SH-SY5Y (cell line): ENCODE measurements around the gene APBA1.

Experiments
- GATA2 ChIP-seq: IDR thresholded peaks from 2 replicates; pipeline ENCODE4 v1.6.1; 2011; ENCODE audit warnings: mild to moderate bottlenecking, low read depth, low read length
- GATA3 ChIP-seq: IDR thresholded peaks from 2 replicates; pipeline ENCODE4 v1.6.1; 2011; ENCODE audit warnings: low read depth, mild to moderate bottlenecking, low read length, moderate library complexity

APBA1 gene

DNA sequence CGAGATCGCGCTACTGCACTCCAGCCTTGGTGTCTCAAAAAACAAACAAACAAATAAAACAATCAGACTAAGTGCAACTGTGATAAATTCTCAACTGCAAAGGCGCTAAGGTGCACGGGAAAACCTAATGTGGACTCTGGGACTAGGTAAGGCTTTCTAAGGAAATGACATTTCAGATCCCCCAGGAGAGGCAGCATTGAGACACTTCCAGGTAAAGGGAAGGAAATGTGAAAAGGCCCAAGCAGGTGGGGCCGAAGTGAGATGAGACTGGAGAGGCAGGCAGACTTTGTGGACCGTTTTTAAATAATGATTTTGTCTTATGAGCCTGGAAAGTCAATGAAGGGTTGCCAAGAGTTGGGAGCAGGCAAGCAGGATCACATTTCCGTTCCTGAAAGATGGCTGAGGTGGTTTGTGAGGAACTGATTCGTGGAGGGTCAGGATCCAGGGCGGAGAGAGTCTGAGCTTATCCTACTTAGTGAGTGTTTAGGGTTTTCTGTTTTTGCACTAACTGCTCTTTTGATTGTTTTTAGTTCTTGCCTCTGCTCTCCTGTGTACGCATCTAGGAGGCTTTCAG is 2.0 kb upstream of the APBA1 start:
- TF ChIP-seq GATA2 (no peak), GATA3 (no peak)

DNA sequence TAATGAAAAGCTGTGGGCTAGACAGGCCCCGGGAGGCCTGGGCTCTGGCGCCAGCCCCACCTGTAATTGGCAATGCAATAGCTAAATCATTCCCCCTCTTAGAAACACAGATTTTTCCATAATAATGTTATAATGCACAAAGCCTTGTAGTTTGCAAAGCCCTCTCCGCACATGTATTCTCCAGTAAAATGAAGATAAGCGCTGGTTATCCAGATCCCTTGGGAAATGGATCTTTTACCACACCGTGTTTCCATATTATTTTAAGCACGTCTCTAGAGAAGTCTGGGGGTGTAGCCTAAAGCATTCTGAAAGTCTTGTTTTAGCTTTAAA is 1.1 kb upstream of the APBA1 start:
- TF ChIP-seq GATA3, result no peak
- TF ChIP-seq GATA2, result no peak

DNA sequence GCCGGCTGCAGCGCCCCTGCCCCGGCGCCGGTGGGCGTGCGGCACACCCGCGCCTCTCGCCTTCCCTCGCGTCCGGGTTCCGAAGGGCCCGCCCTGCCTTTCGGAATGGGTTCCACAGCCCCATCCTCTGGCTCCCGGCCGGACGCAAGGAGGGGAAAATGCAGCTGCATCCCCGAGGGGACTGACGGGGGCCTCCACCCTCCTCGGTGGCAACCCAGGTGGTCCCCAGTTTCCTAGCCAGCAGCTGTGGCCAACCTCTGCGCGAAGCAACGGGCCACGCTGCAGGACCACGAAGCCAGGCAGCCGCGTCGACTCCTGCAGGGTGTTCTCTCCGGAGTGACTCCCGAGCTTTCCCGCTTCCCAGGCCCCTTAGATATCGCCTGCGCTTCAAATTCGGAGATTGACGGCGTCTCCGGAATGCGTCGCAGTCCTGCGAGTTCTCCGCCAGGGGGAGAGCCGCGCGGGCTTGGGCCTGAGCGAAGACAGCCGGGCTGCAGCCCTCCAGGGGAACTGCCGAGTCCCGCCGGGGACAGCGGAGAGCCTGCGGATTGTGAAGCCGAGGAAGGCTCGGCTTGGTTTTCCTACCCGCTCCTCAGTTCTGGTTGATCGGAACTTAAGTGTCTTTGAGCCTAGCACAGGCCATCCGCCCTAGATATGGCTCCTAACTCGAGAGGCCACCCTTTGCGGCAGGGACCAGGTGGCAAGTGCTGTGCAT is 582 bp upstream of the APBA1 start:
- TF ChIP-seq GATA2 (no peak), GATA3 (no peak)

DNA sequence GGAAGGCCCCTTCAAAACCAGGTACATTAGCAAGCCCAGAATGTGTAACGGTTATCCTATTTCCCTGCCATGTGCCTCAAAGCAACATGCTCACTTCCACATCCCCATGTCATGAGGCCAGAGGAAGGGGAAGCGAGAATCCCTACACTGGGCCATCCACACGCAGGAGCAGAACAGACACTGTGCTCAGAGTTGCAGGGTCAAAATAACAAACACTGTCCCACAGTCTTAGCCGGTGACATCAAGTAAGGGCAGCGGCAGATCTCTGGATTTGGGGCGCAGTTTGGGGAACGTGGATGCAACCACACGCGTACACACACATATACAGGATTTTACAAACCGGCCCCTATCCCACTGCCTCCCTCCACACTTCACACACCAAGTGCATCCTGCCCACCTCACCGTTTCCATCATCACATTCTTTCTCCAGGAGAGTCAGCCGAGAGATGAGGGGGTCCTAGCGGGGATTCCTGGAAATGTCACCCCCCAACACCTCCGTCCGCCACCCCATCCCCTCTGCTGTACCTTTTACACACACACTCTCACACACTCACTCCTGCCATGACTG is 776 bp downstream of the APBA1 start:
- TF ChIP-seq GATA2, result no peak
- no peak for TF ChIP-seq GATA3

DNA sequence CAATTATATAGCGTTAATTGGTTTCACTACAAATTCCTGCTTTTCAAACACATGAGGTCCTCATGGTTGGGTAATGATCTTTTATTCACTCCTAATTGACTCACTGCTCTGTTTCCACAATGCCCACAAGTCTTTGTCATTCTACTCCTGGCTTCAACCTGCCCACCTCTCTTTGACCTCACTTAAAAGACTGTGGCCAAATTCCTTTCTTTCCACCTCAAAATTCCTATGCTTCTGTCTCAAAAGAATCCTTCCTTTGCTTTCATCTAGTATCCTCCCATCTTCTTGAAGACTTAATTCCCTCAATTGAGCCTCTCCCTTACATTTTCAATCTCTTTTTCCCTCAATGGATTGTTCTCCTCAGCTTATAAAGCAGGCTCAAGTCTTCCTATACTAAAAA is 4.9 kb downstream of the APBA1 start:
- TF ChIP-seq GATA3 (no peak), GATA2 (no peak)

DNA sequence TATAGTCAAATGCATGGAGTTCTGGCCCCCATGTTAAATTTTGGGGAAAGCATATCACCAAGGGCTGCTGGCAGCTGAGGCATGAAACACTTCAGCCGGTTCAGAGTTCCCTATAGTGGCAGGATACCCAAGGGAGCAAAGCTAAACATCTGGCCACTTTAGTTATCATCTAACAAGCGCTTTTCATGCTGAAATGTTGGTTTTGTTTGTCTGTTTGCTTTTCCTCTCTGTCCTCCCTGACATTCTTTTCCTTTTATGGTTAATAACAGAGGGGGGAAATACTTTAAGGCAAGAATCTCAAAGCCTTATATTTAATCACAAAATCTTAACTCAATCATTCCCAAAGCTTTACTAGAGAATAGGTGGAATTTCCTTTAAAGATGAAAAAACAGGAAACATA is 11.9 kb downstream of the APBA1 start:
- TF ChIP-seq GATA3 (no peak), GATA2 (no peak)

DNA sequence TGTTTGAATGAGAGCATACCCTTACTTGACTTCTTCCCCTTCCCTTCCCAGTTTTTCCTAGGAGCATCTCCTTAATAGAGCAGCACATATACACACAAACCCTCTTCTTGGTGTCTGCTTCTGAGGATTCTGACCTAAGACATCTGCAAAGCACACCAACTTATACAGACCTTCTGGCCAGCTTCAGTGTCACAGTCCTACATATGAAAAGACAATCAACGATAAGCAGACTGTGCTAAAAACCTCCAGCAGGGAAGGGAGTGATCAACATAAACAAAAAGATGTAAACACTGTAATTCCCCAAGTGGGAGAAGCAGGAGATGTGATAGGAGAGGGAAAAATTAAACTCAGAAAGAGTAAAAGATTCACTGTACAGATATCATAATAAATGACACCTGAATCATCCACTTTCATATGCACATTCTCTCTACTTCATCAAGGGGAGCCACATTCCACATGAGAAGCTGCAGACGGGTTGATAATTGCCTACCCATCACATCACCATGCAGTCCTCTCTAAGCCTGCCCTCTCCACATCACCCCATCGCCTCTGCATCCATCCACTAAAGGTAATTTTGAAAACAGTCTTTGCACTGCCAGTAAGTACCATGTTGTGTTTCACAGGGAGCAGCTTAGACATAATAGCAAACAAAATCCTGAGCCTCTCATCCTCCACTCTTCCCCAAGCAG is 13.0 kb downstream of the APBA1 start:
- TF ChIP-seq GATA2 (no peak), GATA3 (no peak)

DNA sequence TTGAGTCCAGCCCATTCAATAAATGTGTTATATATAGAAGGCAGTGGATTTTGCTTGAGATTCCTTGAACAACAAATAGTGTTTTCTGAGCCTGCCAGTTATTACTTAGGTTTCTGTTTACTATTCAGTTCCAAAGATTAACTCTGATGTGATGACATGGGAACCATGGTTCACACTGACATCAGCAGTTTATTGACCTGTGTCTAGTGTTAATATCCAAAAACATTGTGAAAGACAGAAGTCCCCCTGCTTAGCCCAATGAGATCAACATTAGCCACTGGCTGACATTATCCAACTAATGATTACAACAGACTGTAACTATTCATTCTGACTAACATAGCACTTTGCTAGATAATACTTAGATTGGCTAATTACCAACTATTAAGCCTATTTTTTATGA is 14.9 kb downstream of the APBA1 start:
- no peak for TF ChIP-seq GATA2
- TF ChIP-seq GATA3, result no peak

DNA sequence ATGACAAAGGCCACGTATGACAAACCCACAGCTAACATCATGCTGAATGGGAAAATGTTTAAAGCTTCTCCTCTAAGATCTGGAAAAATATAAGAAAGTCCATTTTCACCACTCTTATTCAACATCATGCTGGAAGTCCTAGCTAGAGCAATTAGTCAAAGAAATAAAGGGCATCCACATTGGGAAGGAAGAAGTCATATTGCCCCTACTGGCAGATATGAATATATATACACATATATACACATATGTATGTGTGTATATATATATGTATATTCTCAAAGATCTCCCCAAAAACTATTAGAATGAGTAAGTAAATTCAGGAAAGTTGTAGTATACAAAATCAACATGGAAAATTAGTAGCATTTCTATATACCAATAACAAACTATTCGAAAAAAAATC is 17.1 kb downstream of the APBA1 start:
- no peak for TF ChIP-seq GATA2
- TF ChIP-seq GATA3, result no peak

DNA sequence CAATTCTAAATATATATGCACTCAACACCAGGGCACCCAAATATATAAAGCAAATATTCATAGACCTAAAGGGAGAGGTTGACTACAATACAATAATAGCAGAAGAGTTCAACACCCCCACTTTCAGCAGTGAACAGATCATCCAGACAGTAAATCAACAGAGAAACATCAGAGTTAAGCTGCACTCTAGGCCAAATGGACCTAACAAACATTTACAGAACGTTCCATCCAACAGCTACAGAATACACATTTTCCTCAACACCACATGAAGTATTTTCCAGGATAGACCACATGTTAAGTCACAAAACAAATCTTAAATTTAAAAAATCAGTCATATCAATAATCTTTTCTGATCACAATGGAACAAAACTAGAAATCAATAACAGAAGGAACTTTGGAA is 18.9 kb downstream of the APBA1 start:
- TF ChIP-seq GATA2, result no peak
- TF ChIP-seq GATA3, result no peak

DNA sequence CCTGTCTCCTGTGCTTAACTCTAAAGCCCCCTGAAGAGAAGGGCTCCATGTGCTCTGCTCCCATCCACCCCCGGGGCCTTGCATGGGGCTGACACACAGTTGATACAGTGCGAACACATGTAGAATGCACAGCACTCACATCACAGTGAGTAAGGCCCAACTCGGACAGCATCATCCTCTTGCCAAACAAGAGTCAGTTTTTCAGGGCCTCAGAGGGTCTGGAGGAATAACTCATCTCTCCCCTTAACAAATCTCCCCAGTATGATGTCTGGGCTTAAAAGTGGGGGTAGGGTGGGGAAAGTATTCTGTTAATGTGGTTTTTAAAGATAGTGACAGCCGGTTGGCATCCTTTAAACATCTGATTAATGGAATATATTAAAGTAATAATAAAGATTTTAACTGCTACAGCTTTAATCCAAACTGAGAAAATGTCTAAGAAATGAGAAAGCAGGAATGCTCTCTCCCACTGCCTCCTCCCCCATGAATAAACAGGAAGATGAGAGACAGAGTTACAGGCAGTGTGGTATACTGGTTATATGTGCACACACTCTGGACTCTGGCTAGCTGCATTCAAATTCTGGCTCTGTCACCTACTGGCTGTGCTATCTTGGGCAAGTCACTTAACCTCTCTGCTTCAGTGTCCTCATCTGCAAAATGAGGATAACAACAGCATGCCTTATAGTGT is 22.5 kb downstream of the APBA1 start:
- TF ChIP-seq GATA2 (no peak), GATA3 (no peak)

DNA sequence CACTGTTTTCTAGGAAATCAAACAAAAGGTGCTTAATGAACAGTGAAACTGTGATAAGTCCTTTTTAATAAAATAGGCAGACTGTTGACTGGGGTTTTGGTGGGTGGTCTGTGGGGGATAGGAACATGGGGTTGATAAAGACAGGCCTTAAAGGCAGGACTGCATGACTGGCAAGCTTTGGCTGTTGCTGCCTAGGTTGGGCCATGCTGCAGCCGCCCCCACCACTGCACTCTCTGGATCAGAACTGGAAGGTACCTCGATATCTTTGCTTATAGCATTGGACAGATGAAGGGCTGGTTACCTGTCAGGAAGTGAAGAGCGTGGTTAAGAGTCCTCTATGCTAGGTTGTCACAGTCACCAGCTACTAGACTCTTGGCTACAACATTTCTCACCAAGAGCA is 24.4 kb downstream of the APBA1 start:
- TF ChIP-seq GATA2 (no peak), GATA3 (no peak)

DNA sequence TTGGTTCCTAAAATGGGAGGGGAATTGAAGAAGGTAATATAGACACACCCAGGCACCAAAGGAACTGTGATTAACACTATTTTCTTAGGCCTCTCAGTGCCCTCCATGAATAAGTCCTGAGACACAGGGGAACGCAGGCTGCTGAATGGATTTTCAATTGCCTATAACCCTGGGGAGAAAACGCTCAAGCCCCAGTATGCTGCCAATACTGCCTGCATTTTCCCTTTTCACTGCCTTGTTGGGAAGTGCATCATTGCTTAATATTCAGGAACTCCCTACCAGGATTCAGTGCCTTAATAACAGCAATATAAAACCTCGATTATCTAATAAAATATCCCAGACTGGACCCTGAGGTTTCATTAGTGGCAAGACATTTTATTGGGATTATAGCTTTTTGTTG is 25.4 kb downstream of the APBA1 start:
- no peak for TF ChIP-seq GATA2
- TF ChIP-seq GATA3, result no peak

DNA sequence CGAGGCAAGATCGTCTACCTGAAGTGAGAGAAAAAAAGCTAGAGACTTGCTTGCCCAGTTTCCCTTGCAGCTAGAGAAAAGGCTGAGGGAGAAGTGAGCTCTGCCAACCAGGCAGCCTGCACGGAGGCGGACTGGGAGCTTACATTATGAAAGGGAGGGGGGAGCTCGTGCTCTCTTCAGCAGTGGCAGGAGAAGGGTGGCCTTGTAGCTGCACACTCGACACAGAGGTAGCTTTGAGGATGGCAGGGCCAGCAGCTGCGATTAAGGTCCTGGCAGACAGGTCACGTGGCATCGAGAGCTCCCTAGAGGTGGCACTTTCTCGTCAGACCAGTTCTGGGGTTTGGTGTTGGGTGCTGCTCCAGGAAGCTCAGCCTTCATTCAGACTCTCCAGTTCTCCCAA is 26.7 kb downstream of the APBA1 start:
- TF ChIP-seq GATA2 (no peak), GATA3 (no peak)

DNA sequence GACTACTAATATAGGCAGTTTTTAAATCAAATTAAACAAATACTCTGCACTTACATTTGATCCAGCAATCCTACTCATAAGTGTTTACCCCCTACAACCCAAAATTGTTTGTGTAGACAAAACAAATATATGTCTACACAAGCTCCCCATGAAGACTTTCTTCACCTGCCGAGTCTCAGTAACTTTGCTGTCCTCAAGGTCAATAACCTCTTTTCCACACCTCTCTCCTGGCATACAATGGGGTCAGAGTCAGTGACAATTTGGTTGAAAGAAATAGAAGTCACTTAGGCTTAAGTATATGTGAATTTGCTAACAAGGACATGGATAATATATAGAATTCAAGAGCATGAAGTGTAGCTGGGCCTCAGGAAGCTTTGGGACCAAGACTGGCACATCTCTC is 29.1 kb downstream of the APBA1 start:
- no peak for TF ChIP-seq GATA2
- TF ChIP-seq GATA3, result no peak
